ENCODE data around the gene MAP3K10.

DNA sequence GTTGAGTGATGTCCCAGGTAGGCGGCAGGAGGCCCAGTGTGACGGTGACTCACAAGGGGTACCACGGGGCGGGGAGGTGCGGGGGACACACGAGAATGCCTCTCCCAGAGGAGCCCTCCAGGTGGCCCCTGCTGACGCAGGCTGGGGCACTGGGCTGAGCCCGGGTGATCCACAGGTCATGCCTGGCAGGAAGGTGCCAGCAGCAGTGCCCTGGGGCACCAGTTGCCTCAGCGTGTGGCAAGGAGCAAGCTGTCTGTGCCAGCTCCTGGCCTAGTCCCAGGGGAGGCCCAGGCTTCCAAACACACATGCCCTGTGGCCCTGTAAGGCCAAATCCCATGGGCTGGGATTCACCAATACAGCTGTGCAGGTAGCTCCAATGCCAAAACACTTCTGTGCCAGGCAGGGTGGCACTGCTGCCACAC is 65.9 kb downstream of the MAP3K10 start:
- TF ChIP-seq, protein P1, sequence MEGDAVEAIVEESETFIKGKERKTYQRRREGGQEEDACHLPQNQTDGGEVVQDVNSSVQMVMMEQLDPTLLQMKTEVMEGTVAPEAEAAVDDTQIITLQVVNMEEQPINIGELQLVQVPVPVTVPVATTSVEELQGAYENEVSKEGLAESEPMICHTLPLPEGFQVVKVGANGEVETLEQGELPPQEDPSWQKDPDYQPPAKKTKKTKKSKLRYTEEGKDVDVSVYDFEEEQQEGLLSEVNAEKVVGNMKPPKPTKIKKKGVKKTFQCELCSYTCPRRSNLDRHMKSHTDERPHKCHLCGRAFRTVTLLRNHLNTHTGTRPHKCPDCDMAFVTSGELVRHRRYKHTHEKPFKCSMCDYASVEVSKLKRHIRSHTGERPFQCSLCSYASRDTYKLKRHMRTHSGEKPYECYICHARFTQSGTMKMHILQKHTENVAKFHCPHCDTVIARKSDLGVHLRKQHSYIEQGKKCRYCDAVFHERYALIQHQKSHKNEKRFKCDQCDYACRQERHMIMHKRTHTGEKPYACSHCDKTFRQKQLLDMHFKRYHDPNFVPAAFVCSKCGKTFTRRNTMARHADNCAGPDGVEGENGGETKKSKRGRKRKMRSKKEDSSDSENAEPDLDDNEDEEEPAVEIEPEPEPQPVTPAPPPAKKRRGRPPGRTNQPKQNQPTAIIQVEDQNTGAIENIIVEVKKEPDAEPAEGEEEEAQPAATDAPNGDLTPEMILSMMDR (IDR thresholded peaks at IDR 0.05): no peak
- TF ChIP-seq POLR2A (IDR thresholded peaks at IDR 0.05): no peak
